Liver (tissue), 3 donors: ENCODE data around the gene RYR3.

Experiments used
- EGR1 ChIP-seq, 2 donors: IDR thresholded peaks; 2 replicates each; pipeline ENCODE4 v1.6.1; 2016 to 2018; ENCODE audit warnings: antibody characterized with exemption in 2 of 2, low read depth in 2 of 2
- FOXA1 ChIP-seq: IDR thresholded peaks from 2 replicates; pipeline ENCODE4 v1.6.1; 2016; ENCODE audit warnings: antibody characterized with exemption
- RAD21 ChIP-seq, 2 donors: IDR thresholded peaks; 2 replicates each; pipeline ENCODE4 v1.6.1; 2016; ENCODE audit warnings: antibody characterized with exemption in 2 of 2, mild to moderate bottlenecking in 2 of 2
- SP1 ChIP-seq: IDR thresholded peaks from 2 replicates; pipeline ENCODE4 v1.6.1; 2018; ENCODE audit warnings: antibody characterized with exemption, mild to moderate bottlenecking
- TAF1 ChIP-seq: conservative IDR thresholded peaks from 2 replicates; pipeline ENCODE4 v1.6.1; 2016; ENCODE audit warnings: antibody characterized with exemption, mild to moderate bottlenecking
- YY1 ChIP-seq: IDR thresholded peaks from 2 replicates; pipeline ENCODE4 v1.6.1; 2016; ENCODE audit warnings: antibody characterized with exemption, mild to moderate bottlenecking
- TF ChIP-seq, protein P1 (sequence below): fragments of 150-350 bp; IDR thresholded peaks from 2 replicates; pipeline ENCODE4 v1.5.1; 2017; ENCODE audit warnings: improper control_type of control experiment, low read depth, low read length; ENCODE audit not compliant: missing input control
- TF ChIP-seq, protein P2 (sequence below): IDR thresholded peaks from 2 replicates; pipeline ENCODE4 v1.6.1; 2016; ENCODE audit warnings: antibody characterized with exemption, mild to moderate bottlenecking
- TF ChIP-seq, protein P3 (sequence below): IDR thresholded peaks from 2 replicates; pipeline ENCODE4 v1.6.1; 2016; ENCODE audit warnings: antibody characterized with exemption
- TF ChIP-seq, protein P4 (sequence below): IDR thresholded peaks from 2 replicates; pipeline ENCODE4 v1.6.1; 2016; ENCODE audit warnings: antibody characterized with exemption
- TF ChIP-seq, protein P5 (sequence below): IDR thresholded peaks from 2 replicates; pipeline ENCODE4 v1.6.1; 2016; ENCODE audit warnings: antibody characterized with exemption
- donor health status: healthy.
- donor health status: healthy.

DNA sequence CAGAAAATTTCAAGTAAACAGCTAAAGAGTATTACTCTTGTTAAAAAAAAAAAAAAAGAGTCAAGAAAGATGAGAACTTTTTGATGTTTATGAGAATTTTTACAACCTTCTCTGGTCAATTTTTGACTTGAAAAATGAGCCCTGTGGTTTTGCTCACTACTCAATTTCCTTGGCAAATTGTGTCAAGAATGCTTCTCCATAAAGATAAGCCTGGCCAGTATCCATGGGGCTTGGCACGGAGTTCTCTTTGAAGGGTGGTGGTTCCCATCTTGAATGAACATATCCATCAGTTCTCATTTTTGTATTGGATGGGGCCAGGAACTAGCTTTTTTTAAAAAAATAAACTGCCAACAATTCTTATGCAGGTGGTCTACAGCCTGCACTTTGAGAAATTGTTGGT lies 179.9 kb downstream of the RYR3 start:
- TF ChIP-seq, protein P1, sequence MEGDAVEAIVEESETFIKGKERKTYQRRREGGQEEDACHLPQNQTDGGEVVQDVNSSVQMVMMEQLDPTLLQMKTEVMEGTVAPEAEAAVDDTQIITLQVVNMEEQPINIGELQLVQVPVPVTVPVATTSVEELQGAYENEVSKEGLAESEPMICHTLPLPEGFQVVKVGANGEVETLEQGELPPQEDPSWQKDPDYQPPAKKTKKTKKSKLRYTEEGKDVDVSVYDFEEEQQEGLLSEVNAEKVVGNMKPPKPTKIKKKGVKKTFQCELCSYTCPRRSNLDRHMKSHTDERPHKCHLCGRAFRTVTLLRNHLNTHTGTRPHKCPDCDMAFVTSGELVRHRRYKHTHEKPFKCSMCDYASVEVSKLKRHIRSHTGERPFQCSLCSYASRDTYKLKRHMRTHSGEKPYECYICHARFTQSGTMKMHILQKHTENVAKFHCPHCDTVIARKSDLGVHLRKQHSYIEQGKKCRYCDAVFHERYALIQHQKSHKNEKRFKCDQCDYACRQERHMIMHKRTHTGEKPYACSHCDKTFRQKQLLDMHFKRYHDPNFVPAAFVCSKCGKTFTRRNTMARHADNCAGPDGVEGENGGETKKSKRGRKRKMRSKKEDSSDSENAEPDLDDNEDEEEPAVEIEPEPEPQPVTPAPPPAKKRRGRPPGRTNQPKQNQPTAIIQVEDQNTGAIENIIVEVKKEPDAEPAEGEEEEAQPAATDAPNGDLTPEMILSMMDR, result no peak
- TF ChIP-seq RAD21 (IDR thresholded peaks at IDR 0.05), result no peak
- no peak for TF ChIP-seq EGR1 (IDR thresholded peaks at IDR 0.05; ENCODE audit: low read depth in 2 of 2)
- TF ChIP-seq YY1, result no peak
- TF ChIP-seq, protein P2, sequence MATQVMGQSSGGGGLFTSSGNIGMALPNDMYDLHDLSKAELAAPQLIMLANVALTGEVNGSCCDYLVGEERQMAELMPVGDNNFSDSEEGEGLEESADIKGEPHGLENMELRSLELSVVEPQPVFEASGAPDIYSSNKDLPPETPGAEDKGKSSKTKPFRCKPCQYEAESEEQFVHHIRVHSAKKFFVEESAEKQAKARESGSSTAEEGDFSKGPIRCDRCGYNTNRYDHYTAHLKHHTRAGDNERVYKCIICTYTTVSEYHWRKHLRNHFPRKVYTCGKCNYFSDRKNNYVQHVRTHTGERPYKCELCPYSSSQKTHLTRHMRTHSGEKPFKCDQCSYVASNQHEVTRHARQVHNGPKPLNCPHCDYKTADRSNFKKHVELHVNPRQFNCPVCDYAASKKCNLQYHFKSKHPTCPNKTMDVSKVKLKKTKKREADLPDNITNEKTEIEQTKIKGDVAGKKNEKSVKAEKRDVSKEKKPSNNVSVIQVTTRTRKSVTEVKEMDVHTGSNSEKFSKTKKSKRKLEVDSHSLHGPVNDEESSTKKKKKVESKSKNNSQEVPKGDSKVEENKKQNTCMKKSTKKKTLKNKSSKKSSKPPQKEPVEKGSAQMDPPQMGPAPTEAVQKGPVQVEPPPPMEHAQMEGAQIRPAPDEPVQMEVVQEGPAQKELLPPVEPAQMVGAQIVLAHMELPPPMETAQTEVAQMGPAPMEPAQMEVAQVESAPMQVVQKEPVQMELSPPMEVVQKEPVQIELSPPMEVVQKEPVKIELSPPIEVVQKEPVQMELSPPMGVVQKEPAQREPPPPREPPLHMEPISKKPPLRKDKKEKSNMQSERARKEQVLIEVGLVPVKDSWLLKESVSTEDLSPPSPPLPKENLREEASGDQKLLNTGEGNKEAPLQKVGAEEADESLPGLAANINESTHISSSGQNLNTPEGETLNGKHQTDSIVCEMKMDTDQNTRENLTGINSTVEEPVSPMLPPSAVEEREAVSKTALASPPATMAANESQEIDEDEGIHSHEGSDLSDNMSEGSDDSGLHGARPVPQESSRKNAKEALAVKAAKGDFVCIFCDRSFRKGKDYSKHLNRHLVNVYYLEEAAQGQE, result no peak
- TF ChIP-seq SP1, result no peak
- no peak for TF ChIP-seq TAF1
- TF ChIP-seq, protein P3, sequence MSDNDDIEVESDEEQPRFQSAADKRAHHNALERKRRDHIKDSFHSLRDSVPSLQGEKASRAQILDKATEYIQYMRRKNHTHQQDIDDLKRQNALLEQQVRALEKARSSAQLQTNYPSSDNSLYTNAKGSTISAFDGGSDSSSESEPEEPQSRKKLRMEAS, result no peak
- TF ChIP-seq, protein P4, sequence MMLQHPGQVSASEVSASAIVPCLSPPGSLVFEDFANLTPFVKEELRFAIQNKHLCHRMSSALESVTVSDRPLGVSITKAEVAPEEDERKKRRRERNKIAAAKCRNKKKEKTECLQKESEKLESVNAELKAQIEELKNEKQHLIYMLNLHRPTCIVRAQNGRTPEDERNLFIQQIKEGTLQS, result no peak
- no peak for TF ChIP-seq FOXA1
- TF ChIP-seq, protein P5, sequence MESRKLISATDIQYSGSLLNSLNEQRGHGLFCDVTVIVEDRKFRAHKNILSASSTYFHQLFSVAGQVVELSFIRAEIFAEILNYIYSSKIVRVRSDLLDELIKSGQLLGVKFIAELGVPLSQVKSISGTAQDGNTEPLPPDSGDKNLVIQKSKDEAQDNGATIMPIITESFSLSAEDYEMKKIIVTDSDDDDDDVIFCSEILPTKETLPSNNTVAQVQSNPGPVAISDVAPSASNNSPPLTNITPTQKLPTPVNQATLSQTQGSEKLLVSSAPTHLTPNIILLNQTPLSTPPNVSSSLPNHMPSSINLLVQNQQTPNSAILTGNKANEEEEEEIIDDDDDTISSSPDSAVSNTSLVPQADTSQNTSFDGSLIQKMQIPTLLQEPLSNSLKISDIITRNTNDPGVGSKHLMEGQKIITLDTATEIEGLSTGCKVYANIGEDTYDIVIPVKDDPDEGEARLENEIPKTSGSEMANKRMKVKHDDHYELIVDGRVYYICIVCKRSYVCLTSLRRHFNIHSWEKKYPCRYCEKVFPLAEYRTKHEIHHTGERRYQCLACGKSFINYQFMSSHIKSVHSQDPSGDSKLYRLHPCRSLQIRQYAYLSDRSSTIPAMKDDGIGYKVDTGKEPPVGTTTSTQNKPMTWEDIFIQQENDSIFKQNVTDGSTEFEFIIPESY, result no peak
